IMR-90 (cell line): ENCODE data around the gene KDM3B.

Experiments used
- CEBPB ChIP-seq: IDR thresholded peaks from 2 replicates; pipeline ENCODE4 v1.6.1; 2012; ENCODE audit warnings: low read depth, low read length, improper control_type of control experiment
- CTCF ChIP-seq: conservative IDR thresholded peaks from 2 replicates; pipeline ENCODE4 v1.5.1; 2012; ENCODE audit warnings: mild to moderate bottlenecking, low read depth, low read length, improper control_type of control experiment
- NFE2L2 ChIP-seq: fragments of 150-350 bp; IDR thresholded peaks from 2 replicates; pipeline ENCODE4 v1.6.1; 2016; ENCODE audit warnings: low read depth, mild to moderate bottlenecking, low read length

GRCh38 chr5:138382347-138382746, 29.9 kb downstream of the KDM3B start:
- no peak for TF ChIP-seq CEBPB
- TF ChIP-seq CTCF, result no peak
- TF ChIP-seq NFE2L2, result no peak
